ENCODE data around the gene AKIRIN1. TPM values are rescaled to one million over a fixed set of nuclear protein-coding genes. Genes with fewer than 3 reads are reported as not detected.

AKIRIN1 gene
- total and polyA plus RNA-seq, 8 donors: 43.4 to 79.5 (median 67.2) TPM

DNA sequence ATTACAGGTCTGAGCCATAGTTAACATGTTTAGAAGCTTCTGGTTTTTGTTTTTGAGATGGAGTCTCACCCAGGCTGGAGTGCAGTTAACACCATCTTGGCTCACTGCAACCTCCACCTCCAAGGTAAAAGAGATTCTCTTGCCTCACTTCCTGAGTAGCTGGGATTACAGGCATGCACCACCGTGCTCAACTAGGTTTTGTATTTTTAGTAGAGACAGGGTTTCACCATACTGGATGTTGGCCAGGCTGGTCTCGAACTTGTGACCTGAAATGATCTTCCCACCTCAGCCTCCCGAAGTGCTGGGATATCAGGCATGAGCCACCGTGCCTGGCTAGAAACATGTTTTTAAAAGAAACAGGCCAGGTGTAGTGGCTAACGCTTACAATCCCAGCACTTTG is 45.6 kb downstream of the AKIRIN1 start:
- H3K9me3 ChIP-seq: no peaks in the 10 kb centered on the region
- H3K36me3 ChIP-seq: peaks cover 0 to 71% of the 10 kb centered on the region in 2 donors
- H3K4me3 ChIP-seq: no peak overlapping the region
- TF ChIP-seq, protein P1, sequence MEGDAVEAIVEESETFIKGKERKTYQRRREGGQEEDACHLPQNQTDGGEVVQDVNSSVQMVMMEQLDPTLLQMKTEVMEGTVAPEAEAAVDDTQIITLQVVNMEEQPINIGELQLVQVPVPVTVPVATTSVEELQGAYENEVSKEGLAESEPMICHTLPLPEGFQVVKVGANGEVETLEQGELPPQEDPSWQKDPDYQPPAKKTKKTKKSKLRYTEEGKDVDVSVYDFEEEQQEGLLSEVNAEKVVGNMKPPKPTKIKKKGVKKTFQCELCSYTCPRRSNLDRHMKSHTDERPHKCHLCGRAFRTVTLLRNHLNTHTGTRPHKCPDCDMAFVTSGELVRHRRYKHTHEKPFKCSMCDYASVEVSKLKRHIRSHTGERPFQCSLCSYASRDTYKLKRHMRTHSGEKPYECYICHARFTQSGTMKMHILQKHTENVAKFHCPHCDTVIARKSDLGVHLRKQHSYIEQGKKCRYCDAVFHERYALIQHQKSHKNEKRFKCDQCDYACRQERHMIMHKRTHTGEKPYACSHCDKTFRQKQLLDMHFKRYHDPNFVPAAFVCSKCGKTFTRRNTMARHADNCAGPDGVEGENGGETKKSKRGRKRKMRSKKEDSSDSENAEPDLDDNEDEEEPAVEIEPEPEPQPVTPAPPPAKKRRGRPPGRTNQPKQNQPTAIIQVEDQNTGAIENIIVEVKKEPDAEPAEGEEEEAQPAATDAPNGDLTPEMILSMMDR (IDR thresholded peaks at IDR 0.05): no peak
- ATAC-seq (no peak), DNase-seq (no peak)
- no peak overlapping the region for H3K27ac ChIP-seq
- intact Hi-C loops (cut with DNase I): no loop called here
- H3K4me1 ChIP-seq: no peaks in the 10 kb centered on the region
- H3K27me3 ChIP-seq: no peaks in the 10 kb centered on the region

DNA sequence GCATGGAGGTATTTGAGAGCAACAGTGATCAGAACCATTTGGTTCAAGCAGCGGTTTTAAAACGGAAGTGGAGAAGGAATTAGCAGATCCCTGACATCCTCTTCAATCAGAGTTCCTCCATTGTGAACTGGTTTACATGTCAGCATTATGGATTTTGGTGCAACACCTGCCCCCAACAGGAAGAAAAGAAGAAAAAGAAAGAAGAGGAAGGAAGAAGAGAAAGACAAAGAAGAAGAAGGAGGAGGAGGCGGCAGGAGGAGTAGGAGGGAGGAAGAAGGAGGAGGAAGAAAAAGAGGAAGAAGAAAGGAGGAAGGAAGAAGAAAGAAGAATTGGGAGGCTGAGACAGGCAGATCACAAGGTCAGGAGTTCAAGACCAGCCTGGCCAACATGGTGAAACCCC is 52.4 kb downstream of the AKIRIN1 start:
- Histone ChIP-seq H3K36me3 (peaks cover 0 to 23% of the 10 kb centered on the region in 2 donors), H3K27ac (peak overlapping the region in 1 of 2 donors; percentile 69), H3K27me3 (no peaks in the 10 kb centered on the region), H3K4me1 (no peaks in the 10 kb centered on the region), H3K4me3 (no peak overlapping the region), H3K9me3 (no peaks in the 10 kb centered on the region)
- DNase-seq: no peak
- ATAC-seq: no peak
- intact Hi-C loops (cut with DNase I): no loop called here
- TF ChIP-seq, protein P1 (IDR thresholded peaks at IDR 0.05): no peak

DNA sequence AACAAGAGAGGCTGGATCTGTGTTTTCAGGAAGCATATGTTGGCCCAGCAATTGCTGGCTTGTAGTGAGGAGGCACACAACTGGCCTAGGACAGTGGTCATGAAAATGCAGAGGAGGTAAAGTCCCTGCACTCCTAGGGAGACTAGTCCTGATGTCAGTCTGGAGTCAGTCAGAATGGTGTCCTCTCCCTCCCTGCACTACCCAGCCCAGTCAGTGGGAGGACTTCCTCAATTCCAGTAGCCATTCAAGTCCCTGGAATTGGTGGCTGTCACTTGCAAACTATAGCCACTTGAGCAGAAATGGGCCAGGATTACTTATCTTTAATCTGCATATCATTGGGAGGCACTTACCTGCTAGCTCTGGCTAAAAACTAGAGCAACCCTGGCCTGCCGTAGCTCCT is 53.7 kb downstream of the AKIRIN1 start:
- ATAC-seq: no peak
- no peaks in the 10 kb centered on the region for H3K27me3 ChIP-seq
- H3K4me3 ChIP-seq: no peak overlapping the region
- DNase-seq: no peak
- TF ChIP-seq, protein P1 (IDR thresholded peaks at IDR 0.05): no peak
- intact Hi-C loops (cut with DNase I): no loop called here
- no peaks in the 10 kb centered on the region for H3K4me1 ChIP-seq
- no peak overlapping the region for H3K27ac ChIP-seq
- H3K36me3 ChIP-seq: peaks cover 0 to 20% of the 10 kb centered on the region in 2 donors
- H3K9me3 ChIP-seq: no peaks in the 10 kb centered on the region

DNA sequence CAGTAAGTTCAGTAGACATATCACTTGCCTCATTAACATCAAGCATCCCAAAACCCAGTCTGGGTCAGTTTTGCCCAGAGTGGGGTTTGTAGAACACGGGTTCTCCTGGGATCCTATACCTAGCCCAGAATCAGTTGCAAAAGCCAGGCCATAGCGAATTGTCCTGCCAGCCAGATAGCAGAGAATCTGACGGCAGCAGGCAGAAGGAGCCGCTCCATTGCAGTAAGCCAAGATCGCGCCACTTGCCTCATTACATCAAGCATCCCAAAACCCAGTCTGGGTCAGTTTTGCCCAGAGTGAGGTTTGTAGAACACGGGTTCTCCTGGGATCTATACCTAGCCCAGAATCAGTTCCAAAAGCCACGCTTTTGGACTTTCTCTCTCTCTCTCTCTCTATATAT is 54.2 kb downstream of the AKIRIN1 start:
- H3K36me3 ChIP-seq: peaks cover 0 to 20% of the 10 kb centered on the region in 2 donors
- no peak overlapping the region for H3K4me3 ChIP-seq
- TF ChIP-seq, protein P1 (IDR thresholded peaks at IDR 0.05): no peak
- ATAC-seq (no peak), DNase-seq (no peak)
- no peaks in the 10 kb centered on the region for H3K27me3 ChIP-seq
- no peaks in the 10 kb centered on the region for H3K4me1 ChIP-seq
- H3K27ac ChIP-seq: no peak overlapping the region
- intact Hi-C loops (cut with DNase I): no loop called here
- H3K9me3 ChIP-seq: no peaks in the 10 kb centered on the region

DNA sequence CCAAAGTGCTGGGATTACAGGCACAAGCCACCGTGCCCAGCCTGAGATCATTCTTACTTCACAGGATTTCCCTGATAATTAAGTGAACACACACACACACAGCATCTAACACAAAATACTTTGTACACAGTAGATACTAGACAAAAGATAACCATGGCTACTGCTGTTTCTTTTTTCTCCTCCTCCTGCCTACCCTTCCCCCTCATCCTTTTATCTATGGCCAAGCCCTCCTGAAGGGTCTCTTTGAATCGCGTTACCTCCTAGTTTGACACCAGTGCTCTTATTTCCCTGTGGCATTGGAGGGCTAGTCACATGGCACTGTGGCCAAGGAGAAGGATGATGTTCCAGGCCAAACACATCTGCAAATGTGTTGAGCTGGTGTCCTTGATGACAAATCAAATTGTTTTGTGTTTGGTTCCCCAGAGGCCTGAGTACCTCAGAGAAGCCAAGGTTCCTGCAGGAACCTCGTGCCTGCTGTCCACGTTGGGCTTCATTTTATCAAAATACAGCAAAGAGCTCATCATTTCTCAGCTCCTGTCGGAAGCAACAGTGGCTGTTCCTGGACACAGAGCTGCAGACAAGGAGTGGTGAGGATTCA is 55.6 kb downstream of the AKIRIN1 start:
- no peaks in the 10 kb centered on the region for H3K27me3 ChIP-seq
- H3K36me3 ChIP-seq: peaks cover 0 to 7% of the 10 kb centered on the region in 2 donors
- DNase-seq: no peak
- TF ChIP-seq, protein P1 (IDR thresholded peaks at IDR 0.05): no peak
- intact Hi-C loops (cut with DNase I): no loop called here
- no peak for ATAC-seq
- H3K9me3 ChIP-seq: no peaks in the 10 kb centered on the region
- H3K4me3 ChIP-seq: no peak overlapping the region
- H3K4me1 ChIP-seq: no peaks in the 10 kb centered on the region
- peak overlapping the region; percentile 20 to 59 for H3K27ac ChIP-seq
